PC-9 (cell line): ENCODE results near the gene MSH4.

ENCODE experiments used
- CTCF ChIP-seq: fragments of 200-600 bp; sonication (generic); conservative IDR thresholded peaks from 2 replicates; pipeline ENCODE4 v1.6.1; 2017; ENCODE audit warnings: mixed run types, antibody characterized with exemption, mild to moderate bottlenecking, moderate library complexity
- EZH2 ChIP-seq: fragments of 200-600 bp; sonication (generic); IDR thresholded peaks from 2 replicates; pipeline ENCODE4 v1.8.0; 2017; ENCODE audit warnings: antibody characterized with exemption, low read depth

- no peak for TF ChIP-seq CTCF
- no peak for TF ChIP-seq EZH2
Measured at GRCh38 chr1:75795703-75796193, 934 bp upstream of the MSH4 start.
